HG03066 (cell line): ENCODE measurements around the gene TNPO2.
"Not testable (repeated sequence)": the region's sequence is repeated elsewhere in the genome, so short reads cannot be mapped to it uniquely, and the experiment has no call there.

Experiments
- ATAC-seq: cut with Tn5 transposase; IDR thresholded peaks from one replicate; pipeline ENCODE4 v1.9.1; 2021; ENCODE audit warnings: low read depth; ENCODE audit not compliant: unreplicated experiment

The TNPO2 gene

DNA sequence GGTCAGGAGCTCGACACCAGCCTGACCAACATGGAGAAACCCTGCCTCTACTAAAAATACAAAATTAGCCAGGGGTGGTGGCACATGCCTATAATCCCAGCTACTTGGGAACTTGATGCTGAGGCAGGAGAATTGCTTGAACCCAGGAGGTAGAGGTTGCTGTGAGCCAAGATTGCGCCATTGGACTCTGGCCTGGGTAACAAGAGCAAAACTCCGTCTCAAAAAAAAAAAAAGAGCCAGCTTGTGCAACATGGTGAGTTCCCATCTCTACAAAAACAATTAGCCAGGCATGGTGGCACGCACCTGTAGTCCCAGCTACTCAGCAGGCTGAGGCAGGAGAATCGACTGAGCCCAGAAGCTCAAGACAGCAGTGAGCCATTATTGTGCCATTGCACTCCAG is 45.7 kb downstream of the TNPO2 start:
- ATAC-seq = not testable (repeated sequence)

GRCh38 chr19:12676928-12677327 is 46.8 kb downstream of the TNPO2 start:
- no peak for ATAC-seq

GRCh38 chr19:12676384-12676792 is 47.3 kb downstream of the TNPO2 start:
- ATAC-seq = no peak

DNA sequence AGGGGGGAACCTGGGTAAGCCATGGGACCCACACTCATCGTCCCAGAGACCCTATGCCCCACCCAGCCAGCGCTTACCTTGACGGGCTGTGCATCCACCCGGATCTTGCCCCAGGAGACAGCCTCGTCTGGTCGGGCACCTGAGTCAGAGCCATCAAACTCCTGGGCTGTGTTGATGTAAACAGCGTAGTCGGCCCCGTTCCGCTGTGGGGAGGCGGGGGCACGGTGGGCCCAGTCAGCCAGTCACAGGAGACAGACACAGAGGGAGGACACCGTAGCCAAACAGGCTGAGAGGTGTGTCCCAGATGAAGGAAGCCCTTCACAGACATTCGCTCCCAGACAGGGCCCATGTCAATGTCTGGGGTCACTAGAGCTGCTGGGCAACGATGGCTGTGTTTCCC is 47.8 kb downstream of the TNPO2 start:
- no peak for ATAC-seq

DNA sequence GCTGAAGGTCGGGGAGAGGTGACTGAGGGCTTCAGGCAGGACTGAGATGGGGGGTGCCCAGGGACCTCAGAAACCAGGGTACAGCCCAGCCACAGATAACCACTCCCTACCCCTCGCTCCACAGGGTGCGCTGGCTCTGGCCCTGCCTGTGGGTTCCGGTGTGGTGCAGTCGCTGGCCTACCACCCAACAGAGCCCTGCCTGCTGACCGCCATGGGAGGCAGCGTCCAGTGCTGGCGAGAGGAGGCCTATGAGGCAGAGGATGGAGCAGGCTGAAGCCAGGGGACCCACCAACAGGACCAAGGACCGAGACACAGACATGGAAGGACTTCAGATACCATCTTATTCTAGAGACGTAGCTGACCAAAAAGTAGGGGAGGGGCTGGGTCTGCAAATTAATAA is 48.3 kb downstream of the TNPO2 start:
- ATAC-seq = no peak

- ATAC-seq = no peak
These were observed 51.0 kb downstream of the TNPO2 start for GRCh38 chr19:12672744-12673143.

DNA sequence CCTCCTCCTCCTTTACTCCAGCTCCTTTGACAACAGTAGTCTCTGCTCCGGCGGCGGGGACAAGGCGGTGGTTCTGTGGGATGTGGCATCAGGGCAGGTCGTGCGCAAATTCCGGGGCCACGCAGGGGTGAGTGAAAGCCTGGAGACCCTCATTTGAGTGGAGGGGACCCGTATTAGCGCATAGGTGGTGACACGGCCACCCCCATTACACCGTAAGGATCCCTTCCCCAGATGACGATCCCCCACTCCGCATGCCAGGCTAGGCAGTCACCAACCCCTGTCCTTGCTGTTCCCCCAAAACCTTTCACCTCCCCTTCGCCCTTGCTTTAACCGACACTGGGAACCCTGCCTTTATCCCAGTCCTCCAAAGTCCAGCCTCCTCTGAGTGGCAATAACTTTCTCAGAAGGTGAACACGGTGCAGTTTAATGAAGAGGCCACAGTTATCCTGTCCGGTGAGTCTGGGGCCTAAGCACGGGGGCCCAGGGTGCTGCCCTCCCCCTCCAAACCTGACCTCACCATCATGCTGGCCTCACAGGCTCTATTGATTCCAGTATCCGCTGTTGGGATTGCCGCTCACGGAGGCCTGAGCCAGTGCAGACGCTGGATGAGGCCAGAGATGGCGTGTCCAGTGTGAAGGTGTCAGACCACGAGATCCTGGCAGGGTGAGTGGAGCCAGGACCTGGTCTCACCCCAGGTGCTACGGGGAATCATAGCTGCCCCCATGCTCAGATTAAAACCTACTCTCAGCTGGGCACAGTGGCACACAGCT is 53.4 kb downstream of the TNPO2 start:
- ATAC-seq = no peak

GRCh38 chr19:12669270-12670158 is 54.2 kb downstream of the TNPO2 start:
- no peak for ATAC-seq

GRCh38 chr19:12668932-12669269 is 54.8 kb downstream of the TNPO2 start:
- no peak for ATAC-seq

DNA sequence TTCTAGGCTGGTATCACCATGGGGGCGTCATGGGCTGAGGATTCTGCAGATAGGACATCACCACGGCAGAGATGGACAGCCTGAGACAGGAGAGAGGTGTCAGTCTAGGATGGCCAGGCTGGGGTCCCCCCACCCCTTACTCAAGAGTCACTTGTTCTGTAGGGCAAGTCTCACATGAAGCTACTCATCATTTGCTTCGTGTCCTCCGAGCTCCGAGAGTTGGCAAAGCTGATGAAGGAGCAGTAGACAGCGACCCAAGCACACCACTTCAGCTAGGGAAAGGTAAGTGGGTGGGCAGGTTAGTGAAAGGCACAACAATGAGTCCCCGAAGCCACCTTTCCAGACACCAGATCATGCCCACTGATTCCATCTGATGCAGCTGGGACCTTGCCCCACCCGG is 55.4 kb downstream of the TNPO2 start:
- no peak for ATAC-seq

- no peak for ATAC-seq
These were observed 55.9 kb downstream of the TNPO2 start for GRCh38 chr19:12667731-12668302.

DNA sequence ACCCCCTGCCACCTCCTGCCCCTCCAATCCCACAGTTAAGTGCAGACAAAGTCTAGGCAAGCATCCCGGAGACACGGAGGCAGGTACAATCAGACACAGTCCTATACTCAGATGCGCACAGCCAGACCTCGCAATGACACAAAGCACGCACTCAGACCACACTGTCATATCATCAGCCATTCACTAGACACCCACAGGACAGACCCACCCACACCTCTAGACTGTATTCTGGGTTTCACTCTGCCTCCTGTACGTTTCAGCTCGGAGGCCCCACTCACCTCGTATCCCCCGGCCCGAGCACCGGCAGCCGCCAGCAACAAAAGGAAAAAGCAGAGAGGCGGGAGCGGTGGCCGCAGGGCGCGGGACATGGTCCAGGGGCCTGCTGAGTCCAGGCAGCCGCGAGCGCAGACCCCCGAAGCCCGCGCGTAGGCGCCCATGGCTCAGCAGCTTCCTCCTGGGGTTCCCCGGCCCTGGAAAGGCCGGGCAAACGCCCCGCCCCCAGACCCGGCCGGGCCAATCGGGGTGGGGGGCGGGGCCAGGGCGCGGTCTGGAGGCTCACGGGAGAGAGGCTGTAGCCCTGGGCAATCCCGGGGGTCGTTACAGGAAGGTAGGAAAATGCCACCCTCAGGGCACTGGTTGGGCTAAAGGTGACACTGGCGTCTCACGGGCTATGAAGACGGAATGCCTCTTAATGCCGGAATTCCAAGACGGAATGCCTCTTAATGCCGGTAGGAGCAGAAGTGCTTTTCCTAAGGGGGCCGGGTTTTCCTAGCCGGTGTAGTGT is 57.3 kb downstream of the TNPO2 start, which contains the start of the genes MAN2B1 and WDR83:
Gene MAN2B1 (minus strand): TSS at position 478 of the 784 bp plus-strand sequence. CDS start 41 bp downstream, at position 437.
Gene WDR83 (plus strand): TSS at position 543 of the 784 bp plus-strand sequence. CDS start 2,984 bp downstream, outside the sequence.
- ATAC-seq = peak; percentile 43

- no peak for ATAC-seq
These were observed 58.0 kb downstream of the TNPO2 start for GRCh38 chr19:12665671-12666264.

GRCh38 chr19:12665281-12665573 is 58.5 kb downstream of the TNPO2 start:
- no peak for ATAC-seq

DNA sequence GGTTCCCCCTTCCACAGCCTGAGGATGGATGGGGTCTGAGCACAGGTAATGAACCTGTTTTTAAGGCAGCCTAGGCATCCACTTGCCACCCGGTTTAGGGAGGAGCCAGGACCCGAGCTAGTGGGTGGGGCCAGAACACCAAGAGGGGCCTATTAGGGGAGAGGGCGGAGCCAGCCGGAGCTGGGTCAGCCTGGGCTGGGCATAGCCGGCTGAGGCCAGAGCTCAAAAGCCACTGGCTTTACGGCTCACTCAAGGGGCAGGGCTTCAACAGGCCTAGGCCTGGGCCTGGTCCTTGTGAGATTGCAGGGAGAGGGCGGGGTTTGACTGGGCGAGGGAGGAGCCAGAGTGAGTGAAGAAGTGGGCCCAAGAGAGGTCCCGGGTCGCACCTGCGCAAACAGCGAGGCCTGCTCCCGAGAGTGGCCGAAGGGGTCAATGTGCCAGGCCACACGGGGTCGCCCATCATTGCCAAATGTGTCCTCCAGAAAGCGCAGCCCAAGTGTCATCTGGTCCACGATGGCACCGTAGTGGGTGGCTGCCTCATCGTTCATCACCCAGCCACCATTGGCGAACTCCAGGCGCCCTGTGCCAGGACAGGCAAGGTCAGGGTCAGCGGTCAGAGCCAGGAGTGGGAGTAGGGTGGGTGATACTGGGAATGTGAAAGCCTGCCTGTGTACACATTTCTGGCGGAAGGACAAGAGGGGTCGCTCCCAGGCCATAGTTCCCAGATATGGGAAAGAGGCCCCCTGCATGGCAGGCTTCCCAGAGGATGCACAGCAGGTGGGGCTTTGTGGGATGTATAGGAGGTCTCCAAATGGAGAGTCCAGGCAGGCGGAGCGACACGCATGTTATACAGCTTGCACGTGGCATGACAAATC is 59.1 kb downstream of the TNPO2 start:
- no peak for ATAC-seq

DNA sequence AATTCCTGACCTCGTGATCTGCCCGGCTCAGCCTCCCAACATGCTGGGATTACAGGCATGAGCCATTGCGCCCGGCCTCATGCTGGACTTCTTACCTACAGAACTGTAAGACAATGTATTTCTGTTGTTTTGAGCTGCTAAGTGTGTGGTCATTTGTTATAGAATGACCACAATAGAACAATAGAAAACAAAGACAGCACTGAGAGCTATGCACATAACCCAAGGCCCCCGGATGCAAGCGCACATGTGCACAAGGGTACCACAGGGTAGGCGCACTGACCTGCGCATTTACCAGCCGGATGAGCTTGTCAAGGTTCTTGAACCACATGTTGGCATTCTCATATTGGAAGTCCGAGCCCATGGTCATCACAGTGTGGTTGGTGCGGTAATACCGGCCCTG is 62.8 kb downstream of the TNPO2 start:
- ATAC-seq = no peak

DNA sequence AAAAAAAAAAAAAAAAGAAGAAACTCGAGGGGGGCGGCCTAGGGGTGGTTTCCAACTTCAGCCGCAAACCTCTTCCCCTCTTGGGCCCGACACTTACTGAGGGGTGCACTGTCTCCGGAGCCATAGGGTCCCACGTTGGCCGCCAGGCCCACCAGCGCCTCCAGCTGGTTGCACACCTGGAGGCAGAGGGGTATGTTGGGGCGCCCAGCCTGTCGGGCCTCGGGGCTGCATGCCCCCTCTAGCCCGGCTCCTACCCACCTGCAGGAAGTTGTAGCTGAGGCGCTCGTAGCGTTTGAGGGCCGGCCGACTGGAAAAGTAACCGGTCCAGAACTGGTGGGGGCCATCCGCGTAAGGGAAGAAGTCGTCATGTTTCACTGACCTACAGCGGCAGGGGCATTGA is 65.8 kb downstream of the TNPO2 start:
- no peak for ATAC-seq

GRCh38 chr19:12656899-12657571 is 66.7 kb downstream of the TNPO2 start:
- no peak for ATAC-seq

DNA sequence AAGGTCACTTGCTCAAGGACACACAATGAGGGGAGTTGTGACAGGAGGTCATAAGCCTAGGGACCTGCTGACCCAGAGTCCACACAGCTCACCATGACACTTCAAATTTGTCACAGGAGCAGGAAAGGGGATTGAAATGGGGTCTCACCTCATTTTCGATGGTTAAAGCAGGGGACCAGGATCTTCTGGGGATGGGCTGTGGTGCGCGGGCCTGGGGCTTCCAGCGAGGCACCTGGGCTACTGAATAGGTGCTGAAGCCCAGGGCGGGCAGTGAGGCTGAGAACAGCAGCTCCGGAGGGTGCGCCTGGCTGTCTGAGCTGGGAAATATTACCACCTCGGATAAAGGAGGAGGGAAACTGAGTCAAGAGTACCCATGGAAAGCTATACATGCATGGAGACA is 68.2 kb downstream of the TNPO2 start:
- no peak for ATAC-seq
